Activated CD4-positive, alpha-beta T cell treated with anti-CD3 and anti-CD28 coated beads, Interleukin-2, amount 50 U/mL, for 4 hours (primary cell): ENCODE data around the gene HHAT.
"Not testable (repeated sequence)": the region's sequence is repeated elsewhere in the genome, so short reads cannot be mapped to it uniquely, and the experiment has no call there.

Experiments
- DNase-seq, 2 experiments: peaks; one replicate each; pipeline ENCODE4 v3.0.0-alpha.2; 2020

Gene HHAT

DNA sequence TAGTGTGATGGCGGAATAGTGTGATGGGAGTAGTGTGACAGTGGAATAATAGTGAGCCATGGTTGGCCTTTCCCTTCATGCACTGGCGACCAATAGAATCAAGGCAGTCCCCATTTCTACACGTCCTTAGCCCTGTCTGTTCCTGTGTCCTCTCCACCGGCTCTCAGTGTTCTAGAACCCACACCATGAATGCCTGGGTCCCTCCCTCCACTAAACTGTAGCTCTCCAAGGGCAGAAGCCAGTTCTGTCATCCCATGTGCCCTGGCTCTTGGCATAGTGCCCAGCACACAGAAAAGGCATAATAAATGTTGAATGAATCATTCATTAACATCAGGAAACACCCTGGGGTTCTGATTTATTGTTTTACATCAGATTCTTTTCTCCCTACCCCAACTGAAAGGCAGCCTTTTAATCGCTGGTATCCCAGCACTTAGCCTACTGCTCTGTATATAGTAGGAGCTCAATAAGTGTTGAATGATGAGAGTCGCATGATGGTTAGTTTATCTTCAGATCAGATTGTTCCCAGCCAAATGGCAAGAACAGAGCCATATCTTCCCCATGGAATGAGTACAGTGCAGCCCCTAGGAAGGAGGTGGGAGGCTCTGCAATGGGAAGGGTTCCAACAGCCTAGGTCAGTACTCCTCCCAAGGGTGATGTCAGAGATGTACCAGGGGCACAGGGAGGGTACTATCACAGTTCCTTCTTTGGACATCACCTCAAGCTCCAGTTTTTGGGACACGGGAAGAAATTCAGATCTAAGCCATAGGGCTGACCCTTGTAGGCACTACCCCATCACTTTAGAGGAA, 325.7 kb downstream of the HHAT start:
- DNase-seq, result no peak

DNA sequence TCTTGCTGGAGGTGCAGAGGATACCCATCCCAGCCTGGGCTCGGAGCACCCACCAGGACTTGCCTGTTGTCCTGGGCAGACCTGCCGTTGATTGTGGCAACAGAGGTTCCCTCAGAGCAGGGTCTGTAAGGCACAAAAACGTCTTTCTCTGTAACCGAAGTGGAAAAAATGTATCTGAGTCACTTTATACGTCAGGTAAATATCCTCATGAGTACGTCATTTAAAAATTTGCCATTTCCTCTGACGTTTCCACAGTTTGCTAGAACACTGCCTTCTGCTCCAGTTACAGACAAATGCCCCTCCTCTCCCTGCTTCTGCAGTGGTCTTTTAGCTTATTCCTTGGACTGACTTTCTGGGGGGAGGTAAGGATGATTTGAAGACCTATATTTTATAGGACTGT, 326.8 kb downstream of the HHAT start:
- DNase-seq, result no peak

DNA sequence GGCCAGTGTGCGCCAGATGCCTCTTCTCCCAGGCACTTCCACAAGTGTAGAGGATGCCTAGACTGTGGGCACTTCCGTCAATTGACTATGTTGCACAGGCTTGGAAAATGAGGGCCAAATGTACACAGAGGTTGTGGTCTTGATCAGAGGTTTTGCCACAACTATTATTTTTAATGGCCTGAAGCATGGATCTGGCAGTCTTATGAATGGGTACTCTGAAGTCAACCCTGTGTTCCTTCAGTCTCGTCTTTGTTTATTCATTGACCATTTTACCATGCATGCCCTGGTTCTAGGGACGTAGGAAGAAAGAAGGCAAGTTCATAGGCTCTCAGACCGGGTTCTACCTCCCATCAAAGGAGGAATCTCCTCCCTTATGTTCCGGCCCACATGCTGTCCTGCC, 329.1 kb downstream of the HHAT start:
- DNase-seq, result no peak

DNA sequence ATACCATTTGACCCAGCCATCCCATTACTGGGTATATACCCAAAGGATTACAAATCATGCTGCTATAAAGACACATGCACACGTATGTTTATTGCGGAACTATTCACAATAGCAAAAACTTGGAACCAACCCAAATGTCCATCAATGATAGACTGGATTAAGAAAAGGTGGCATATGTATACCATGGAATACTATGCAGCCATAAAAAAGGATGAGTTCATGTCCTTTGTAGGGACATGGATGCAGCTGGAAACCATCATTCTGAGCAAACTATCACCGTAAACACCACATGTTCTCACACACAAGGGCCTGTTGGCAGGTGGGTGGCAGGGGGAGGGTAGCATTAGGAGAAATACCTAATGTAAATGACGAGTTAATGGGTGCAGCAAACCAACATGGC, 332.8 kb downstream of the HHAT start:
- DNase-seq, result not testable (repeated sequence)

DNA sequence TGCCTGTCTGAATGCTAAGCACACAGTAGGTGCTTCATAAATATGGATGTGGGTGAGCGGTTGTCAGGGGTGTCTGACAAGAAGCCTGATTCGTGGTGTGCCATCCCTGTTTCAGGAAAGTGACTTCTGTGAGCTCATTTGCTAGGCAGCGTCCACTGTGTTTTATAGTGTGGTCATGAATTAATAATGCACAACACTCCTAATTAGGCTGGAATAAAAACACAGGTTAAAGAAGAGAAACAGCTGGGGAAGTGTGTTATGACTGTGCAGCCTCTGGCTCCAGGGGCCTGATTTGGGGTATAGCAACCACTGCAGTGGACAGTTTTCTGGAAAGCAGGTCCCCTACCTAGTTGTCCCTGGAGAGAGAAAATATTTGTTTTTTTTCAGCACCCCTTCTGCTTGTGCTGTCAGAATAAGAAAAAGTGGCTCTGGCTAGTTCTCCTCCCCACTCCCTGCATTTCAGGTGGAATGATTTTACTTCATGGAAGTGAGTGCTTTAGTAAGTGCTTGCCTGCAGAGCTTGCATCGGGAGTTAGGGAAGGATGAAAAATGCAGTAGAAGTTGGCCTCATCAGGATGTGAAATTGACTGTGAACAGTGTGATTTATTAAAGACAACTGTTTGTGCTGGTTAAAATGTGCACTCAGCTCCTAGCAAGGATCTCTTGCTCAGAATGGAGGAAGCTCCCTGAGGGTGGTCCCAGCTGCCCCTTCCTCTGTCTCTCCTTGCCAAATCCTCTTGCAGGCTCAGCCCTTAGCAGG, 333.8 kb downstream of the HHAT start:
- no peak for DNase-seq

DNA sequence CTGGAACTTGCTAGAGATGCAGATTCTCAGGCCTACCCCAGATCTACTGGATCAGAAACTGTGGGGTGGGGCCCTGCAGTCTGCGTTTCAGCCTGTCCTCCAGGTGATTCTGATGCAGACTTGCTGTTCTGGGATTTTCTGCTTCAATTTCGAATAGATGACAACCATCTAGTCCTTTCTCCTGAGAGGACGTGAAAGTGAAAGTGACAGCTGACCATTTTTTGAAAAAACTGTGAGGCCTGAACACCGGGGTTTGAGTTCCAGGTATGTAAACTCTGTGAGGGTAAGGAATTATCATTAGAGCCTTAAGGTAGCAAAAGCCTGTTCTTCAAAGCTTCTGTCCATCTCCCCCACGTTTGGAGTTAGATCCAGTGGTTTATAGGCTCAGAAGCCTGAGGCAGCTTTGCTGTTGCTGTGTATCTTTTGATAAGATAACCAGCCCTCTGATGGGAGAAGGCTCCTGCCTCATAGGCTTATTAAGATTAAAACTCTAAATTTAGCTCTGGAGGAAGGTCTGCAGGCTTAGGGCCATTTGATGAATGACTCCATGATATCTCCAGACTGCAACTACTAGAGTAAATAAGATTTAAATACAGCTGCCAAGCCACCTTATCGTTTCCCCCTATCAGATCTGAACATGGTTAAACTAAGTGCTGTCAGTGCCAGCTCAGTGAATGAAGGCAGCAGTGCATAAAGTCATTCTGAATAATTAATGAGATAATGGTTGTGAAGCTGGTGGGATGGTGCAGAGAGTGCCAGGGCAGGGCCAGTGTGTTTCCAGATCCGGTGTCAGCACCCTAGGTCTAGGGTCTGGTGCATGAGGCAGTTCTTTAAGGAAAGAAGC, 335.2 kb downstream of the HHAT start:
- no peak for DNase-seq

DNA sequence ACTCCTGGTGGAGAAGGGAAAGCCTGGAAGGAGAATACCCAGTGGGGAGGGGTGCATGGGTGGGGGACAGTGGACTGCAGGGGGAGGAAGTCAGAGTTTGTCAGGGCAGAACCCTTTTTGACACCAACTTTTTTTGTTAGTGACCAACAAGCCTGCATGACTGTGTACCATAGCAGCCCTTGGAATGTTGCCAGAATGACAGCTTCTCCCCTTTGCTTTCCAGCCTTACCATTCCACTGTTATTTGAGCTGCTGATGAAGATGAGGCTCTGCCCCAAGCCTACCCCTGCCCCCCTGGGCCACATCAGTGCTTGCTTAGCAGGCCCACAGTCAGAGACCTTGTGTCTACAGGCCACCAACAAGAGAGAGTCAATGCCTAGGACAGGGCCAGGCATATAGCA, 341.2 kb downstream of the HHAT start:
- DNase-seq, result no peak

DNA sequence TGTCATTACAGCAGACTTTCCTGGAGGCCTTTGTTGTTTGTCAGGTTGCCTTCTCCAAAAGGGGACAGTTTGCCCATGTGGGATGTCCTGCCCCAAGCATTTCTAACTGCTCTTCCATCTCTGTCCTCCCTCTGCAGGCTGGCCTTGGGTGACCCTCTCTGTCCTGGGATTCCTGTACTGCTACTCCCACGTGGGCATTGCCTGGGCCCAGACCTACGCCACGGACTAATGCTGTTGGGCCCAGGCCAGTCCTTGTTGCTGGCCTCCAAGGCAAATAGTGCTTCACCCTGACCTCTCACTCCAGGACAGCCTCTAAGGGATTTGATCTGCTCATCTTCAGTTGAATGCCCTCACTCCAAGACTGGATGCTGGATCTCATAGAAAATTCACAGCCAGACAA, 345.4 kb downstream of the HHAT start:
- DNase-seq, result no peak

DNA sequence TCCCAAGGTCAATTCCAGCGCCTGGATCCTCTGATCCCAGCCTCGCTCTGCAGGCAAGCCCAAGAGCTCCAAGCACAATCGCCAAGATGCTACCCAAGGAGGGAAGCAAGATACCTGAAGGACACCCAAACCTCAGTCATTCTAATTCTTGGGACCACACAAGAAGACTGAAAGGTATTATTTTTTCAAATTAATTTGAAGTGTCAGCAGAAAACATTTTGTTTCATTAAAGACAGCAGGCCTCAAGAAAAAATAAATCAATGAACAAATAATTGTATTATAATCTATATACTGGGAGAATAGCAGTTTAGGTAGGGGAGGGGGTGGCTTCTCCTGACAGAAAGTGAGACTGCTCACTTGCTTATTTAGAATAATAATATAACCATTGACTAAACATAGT, 347.8 kb downstream of the HHAT start:
- no peak for DNase-seq

DNA sequence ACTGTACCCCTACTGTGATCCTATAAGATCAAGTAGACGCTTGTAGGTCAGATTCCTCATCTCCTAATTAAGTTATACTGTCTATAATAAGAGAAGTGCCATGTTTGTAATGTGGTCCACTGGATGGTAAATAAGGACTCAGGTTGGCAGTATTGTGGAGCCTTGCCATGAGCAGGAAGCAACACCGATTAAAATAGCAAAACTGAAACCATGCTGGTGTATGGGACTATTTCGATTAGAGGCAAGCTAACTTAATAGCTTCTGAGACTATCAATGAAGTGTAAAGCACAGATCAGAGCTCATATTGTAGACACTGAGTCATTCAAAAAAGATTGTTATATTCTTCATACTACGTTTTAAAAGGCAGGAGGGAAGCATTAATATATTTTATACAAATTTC, 348.8 kb downstream of the HHAT start:
- no peak for DNase-seq

DNA sequence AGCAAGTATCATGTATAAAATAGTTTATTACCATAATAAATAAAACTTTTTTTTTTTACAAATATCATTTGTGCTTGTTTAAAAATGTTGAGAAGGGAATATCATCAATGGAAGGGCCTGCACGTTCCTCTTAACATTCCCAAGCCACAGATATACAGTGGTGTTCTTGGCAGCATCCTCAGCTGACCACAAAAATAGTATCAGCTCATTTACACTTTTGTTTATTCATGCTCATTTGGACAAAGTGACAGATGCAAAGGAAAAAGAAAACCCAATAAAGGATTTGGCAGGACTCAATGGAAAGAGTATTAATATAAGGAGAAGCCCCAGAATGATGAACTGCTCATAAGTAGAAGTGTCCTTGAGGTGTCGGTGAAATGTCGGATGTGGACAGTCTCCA, 349.6 kb downstream of the HHAT start:
- no peak for DNase-seq

DNA sequence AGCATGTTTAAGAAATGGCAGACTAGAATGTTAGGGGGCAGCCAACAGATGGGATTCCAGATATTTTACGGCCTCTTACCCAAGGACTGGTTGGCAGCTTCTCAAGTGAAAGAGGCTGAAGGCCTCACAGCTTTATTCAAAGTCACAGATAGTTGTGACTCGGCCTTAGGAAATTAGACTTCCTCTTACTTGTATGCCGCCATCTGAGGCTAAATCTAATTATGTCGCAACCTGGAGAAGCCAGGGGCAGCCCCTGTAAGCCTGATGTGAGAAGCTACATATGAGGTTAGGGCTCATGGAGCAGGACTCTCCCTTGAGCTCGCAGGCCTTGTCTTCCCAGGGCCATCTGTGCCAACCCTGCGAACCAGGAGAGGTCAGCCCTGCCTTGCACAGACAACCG, 352.5 kb downstream of the HHAT start:
- no peak for DNase-seq

DNA sequence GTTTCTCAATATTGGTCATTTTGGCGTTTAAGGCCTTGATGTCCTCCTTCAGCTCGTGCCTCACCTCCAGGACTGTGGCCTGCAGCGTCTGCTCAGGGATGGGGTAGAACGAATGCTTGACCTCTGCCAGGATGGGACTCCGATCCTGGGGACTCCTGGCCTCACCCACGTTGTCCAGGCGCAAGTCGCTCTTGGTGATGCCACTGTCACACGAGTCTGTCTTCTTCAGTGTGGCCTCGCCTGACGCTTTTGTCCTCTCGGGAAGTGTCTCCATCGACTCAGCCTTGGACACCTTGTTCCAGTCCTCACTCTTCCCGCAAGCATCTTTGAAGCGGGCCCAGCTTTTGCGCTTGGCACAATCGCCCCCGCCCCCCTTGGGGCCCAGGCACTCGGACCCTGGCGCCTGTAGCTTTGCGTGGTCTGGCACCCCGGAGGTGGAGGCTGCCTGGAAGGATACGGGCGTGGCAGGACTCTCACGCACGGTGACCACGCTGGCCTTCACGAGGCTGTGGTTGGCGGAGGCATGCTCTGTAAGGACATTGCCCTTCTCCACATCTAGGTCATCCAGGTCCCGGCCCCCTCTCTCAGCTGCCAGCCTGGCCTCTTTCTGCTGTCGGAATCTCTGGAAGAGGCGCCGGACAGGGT, 354.8 kb downstream of the HHAT start:
- no peak for DNase-seq

DNA sequence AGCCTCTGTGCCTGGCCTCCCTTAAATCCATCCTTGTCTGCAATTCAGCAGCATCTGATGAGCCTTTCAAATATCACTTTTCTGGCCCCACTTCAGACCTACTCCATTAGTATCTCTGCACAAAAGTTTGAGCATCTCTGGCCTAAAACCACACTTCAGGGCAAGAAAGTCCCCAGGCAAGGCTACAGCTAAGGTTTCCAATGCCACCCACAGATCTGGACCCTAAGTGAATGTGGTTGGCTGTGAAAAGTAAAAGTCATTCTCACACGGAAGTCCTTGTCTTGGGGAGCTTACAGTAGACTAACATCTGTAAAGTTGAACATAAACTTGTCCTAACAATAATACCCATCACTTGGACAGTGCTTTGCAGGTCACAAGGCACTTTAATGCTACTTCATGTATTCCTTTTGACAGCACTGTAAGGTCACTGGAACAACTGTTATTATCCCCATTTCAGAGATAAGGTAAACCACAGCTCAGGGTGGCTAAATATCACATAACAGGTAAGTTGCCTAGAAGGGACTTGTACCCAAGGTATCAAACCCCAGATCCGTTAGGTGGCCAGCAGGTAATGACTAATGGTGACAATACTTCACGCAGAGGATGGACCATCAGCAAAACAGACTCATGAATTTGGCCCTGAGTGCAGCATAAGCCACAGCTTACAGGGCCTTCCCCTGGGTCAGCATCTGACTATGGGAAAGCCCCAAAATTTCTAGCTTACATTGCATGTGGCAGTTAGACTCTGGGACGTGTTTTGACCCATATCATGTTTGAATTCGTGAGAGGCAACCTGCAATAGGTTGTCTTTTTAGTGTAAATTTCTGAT, 356.0 kb downstream of the HHAT start:
- no peak for DNase-seq

DNA sequence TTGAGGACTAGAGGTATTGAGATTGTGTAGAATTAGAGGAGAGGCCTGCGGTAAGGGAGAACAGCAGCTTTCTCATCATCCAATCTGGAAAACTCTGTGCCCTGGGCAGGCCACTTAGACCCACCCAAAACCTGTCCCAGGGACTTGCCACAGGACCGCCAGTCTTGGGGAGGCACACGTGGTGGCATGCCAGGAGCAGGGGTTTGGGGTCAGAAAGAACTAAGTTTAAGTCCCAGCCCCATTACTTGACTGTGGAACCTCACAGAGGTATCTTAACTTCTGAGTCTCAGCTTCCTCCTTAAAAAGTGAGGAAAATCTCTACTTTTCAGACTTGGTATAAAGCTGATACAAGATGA, 356.6 kb downstream of the HHAT start:
- DNase-seq, result no peak

DNA sequence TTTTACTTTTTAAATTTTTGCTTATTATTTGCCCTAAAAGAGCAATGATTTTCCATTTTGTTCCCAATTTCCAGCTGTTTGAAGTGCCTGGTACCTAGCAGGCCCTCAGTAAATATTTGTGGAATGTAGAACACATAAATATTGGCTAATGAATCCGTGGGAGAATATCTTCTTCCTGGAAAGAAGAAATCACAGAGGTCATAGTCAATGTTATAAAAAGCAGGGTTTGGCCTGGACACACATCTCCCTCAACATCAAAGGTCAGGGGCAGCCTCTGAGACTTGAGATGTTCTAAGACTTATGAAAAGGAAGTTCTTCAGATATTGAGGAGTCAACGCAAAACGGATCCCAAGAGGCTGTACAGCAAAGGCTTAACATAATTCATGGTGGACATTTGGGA, 358.1 kb downstream of the HHAT start:
- no peak for DNase-seq

DNA sequence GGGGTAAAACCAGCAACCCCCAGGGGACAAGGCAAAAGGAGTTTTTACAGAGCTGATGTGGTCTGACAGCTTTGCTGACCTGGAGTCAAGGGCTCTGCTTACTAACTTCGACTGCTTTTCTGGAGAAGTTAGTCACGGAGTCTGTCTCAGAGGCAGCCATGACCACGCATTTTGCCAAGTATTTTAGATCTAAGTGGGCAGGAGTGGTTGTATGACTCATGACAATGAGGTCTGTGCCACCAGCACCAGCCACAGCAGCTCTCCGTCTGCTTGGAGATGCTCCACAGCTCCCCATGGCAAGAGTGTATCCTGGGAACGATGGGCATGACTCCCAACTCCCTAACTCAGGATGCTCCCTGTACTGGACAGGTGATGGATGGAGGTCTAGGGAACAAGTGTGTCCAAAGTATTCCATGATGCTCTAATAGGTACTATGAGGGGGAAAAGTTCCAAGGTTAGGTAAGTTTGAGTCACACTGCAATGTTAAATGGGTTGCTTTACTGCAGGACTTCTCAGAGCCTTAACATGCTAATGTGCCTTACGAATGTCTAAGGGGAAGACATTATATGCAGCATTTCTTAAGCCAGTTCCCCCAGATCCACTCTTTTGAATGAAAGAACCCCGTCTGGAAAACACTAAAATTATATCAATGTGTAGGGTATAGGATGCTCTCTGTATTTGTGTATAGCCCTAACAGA, 359.0 kb downstream of the HHAT start:
- no peak for DNase-seq

DNA sequence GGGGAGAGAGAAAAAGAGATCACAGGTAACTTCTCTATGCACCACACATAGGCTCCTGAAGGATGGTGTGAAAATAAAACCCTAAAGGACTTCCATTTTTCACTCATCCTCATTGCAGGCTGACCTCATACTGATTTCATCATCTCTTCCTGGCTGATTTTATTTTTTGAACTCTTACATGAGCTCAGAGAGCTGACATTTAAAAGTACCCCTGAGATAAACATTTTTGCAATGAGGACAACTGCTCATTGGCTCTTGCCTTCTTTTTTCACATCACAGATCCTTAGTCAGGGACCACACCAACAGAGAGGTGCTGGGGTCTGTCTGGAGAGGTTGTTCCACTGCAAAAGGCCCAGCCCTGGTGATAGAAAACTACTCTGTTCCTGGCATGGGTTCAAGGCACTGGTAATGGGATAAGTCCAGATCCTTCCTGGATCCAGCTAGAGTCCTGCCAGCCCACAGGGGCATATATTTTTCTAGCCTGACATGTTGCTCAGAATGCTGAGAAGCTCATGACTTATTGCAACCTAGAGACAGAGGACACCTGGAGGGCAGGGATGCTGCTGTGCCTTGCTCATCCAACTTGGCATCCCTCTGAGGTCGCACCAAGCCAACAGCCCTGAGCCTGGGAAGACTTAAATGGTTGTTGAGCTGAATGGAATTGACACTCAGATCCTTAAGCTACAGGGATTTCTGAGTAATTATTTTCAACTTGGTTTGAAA, 360.0 kb downstream of the HHAT start:
- DNase-seq, result no peak

DNA sequence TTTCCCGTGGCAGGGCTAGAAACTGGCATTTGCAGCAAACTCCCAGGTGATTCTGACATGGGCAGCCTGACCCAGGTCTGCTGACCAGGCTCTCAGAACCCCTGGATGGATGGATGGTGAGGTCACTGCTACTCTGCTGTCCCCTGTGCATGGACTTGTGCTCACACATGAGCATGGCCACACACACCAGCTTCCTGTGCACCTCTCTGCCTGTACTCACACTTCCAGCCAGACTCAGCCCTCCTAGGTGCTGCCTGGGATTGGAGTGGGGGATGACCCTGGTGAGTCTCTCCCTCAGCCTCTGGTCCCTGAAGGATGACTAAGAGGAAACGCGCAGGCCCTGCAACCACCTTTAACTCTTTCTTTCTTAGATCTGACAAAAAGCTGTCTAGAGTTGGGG, 361.1 kb downstream of the HHAT start:
- DNase-seq, result no peak

DNA sequence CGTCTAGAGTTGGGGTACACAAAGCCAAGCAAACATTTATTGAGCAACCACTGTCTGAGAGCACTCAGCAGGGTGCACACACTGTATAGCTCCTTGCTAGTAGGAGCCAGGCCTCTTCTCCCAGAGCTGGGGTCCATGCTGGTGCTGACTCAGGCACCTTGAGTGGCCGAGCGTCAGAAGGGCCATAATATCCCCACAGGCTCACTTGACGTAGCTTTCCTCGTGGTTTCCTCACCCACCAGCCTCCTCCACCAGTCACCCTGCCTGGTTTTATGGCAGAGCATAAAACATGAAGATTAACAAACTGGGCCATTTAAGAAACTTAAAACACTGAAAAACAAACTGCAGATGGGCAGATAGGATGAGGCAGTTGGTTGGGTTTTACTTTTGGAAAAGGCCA, 361.5 kb downstream of the HHAT start:
- DNase-seq, result no peak

DNA sequence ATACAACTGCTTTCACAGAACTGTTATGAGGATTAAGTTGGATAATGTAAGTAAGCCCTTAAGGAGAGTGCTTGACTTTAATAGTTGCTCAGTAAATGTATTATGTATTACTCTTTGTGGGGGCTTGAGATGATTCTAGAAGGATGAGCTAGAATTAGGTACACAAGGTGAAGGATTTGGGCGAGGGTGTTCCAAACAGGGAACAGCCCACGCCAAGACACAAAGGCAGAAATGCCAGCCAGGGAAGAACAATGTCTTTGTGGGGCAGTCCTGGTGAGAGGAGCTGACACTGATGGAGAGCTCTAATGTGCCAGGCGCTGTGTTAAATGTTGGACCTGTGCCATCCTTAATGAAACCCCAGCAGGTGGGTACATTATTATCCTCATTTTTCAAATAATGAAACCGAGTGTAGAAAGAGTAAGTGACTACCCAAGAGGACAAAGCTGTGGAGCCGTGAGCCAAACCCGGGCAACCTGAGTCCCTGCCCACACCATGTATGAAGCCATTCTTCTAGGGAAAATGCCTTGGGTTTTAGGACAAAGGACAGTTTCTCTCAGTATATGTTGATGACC, 362.4 kb downstream of the HHAT start:
- DNase-seq, result no peak
